B cell (primary cell): ENCODE measurements around the gene ZIC2.

Experiments
- CTCF ChIP-seq: fragments of 200-600 bp; IDR thresholded peaks from one replicate; pipeline ENCODE4 v1.8.0; 2022; ENCODE audit warnings: antibody characterized with exemption, mild to moderate bottlenecking
- EZH2 ChIP-seq: IDR thresholded peaks from 2 replicates; pipeline ENCODE4 v1.6.1; 2012; ENCODE audit warnings: borderline replicate concordance, low read depth, mild to moderate bottlenecking, moderate library complexity, low read length; ENCODE audit not compliant: insufficient read depth, poor library complexity, severe bottlenecking

GRCh38 chr13:99998261-99998660, 16.7 kb downstream of the ZIC2 start:
- TF ChIP-seq CTCF, result no peak
- no peak for TF ChIP-seq EZH2
